Measurements from ENCODE around the gene PTGER3.

GRCh38 chr1:71093938-71094337, 46.3 kb upstream of the PTGER3 start:
- TF ChIP-seq CTCF (IDR thresholded peaks at IDR 0.05; ENCODE audit: low read depth, low read length) (no peak), POLR2A (IDR thresholded peaks at IDR 0.05; ENCODE audit: extremely low read depth, insufficient read length) (no peak)
